GM19468 (cell line): ENCODE results near the gene P3H2.

Source experiments
- ATAC-seq: cut with Tn5 transposase; IDR thresholded peaks from one replicate; pipeline ENCODE4 v1.9.1; 2021; ENCODE audit warnings: mild to moderate bottlenecking, moderate library complexity, moderate number of reproducible peaks; ENCODE audit not compliant: unreplicated experiment; ENCODE audit errors: extremely low read depth

The P3H2 gene

DNA sequence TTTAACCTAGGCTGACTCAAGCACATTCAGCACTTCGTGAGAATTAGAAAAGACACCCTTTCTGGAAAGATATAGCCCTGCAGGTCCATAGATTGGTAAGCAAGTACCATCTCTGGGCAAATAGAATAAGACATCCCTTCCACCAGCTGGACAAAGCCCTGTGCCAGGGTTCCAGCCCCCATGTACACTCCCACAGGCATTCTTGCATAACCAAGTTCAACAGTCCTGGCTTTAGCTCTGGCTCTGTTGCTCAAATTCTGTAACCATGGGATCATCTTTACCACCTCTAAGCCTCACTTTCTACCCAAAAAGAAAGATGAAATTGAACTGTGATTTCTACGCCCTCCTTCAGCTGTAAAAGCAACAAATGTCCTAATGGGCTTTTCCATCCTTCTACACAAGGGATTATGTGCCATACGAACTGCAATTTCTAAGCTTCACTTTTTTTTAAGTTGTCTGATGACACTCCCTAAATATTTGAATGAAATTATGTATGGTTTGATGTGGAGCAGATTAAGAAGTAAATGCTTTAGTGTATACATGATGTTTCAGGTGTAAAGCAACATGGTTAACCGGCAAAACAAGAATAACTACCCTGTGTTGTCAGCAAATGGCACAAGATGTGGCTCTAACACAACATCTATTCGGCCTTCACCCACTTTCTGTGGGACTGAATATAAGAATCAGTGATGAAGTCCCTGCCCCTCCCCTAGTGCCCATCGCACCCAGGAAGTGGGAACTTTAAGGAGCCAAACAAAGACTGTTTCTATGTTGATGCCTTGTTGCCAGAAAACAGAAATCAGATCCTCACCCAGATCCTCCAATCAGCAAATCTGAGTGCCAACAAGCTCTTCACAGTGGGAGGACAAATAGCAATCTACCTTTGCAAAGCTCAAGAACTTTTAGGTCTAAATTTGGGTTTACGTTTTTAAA, 165.7 kb downstream of the P3H2 start:
- ATAC-seq: no peak

DNA sequence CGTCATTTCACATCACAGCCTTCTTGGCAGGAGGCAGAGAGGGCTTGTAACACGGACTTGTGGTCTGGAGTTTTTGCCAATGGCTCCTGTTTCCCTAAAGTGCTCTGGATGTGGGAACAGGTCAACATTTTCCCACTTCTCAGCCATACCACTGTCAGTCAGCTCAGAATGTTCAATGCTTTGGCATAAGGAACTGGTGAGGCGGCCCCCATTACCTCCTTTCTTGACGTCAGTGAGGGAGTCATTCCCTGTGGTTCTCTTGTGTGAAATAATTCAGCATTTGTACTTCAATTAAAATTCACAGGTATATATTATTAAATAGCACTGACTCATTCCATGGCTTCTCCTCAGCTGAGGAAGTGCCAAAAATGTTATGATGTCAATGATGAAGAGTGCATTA, 167.1 kb downstream of the P3H2 start:
- no peak for ATAC-seq

DNA sequence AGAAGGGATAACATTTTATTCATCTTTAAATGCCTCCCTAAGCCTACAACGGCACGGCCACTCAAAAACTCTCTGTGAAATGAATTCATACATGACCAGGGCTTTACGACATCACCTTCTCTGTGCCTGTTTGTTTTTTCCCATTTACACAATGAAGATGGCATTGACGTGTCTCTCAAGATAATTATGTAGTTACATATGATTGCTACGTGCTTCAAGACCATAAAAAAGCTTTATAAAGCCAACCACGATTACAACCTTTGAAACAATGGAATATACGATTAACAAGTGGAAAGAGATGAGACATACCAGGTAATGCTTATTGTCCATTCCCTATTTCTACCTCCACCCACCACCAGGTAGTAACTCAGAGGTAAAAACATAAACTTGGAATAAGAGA, 168.4 kb downstream of the P3H2 start:
- no peak for ATAC-seq

DNA sequence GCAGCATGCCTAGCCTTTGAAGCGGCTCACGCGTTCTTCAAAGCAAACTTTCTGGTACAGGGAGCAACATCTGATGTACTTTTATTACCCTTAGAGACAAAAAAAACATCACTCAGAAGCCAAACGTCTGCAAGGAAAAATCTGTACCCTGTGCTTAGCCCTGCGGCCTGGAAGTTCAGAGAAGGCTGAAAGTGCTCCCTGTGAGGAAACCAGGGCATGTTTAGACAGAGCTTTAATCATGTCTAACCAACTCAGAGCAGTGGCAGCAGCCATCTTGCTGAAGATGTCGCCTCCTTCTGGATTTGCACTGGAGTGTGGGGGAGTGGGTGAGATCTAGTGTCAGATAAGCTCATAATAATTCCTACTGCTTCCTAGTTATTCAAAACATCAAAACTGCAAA, 170.4 kb downstream of the P3H2 start:
- no peak for ATAC-seq

DNA sequence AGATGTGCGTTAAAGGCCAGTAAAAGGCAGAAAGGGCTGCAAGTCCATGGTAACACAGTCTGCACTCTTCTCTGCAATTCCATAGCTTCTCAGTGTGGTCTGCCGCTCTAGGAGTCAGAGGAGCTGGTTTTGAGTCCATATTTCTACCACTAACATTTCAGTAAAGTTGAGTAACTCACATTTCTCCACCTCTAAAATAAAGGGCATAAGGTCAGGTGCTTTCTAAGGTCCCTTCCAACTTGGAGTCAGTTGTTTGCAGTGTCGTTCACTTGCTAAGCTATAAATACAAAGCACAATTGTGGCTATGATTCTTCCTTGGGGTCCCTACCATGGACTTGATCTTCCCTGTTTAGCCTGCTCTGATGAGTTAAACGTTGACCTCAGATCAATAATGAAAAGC, 171.1 kb downstream of the P3H2 start:
- ATAC-seq: no peak

DNA sequence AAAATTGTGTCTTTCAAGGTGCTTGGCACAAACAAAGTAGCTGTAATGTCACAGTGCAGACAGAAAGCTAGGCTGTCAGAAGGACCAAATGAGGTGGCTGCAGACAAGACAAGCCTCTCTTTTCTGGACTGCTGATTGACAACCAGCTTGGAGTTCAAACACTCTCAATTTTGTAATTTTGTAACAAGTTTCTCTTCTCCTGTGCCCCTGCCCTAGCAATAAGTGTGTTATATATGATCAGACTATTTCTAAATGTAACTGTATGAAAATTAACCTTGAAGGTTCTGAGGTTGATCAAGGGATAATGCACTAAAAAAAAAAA, 172.0 kb downstream of the P3H2 start:
- ATAC-seq: no peak

DNA sequence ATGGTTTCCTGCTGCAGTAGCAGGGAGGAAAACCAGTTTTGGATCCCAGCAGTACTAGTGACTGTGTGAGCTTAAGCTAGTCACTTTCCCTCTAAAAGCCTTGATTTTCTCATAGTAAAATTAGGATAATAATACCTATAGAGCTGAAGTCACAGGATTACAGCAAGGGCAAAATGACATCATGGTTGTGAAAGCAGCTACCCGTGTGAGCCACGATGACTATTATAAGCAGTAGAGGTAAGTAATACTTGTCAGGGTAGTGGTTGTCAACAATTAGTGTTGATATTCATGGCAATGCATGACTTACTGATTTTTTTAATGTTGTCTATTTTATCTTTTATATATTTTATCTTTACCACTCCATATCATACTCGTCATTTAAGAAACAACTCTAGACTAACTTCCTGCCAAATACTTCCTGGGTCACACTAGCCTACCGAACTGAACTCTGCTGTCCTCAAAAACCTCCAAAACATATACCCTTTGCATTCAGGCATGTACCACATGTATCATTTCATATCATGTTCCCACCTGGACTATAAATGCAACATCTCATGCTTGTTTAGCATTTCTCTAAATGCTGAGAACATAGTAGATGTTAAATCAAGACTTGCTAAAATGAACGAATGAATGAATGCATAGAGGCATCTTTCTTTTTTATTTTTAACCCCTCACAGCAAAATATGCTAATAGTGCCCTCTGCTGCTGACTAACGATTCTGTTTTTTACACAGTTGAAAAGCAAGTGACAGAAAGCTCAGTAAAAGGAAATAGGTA, 172.6 kb downstream of the P3H2 start:
- no peak for ATAC-seq

DNA sequence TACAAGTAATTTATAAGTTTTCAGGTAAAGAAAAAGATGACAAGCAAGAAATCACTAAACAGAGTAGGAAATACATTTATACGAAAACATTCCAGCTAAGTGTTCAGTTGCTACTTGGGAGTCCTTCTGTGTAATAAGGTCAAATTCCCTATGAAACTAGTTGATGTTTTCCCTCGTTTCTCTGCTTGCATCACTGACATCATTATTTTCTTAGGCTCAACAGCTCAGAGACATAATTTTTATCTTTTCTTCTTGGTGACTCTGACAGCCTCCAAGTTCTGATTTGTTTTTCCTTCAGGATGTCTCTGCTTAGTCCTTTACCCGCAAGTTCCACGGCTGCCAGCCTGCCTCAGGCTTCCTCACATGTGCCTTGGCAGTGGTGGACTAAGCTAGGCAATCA, 173.6 kb downstream of the P3H2 start:
- ATAC-seq: no peak

DNA sequence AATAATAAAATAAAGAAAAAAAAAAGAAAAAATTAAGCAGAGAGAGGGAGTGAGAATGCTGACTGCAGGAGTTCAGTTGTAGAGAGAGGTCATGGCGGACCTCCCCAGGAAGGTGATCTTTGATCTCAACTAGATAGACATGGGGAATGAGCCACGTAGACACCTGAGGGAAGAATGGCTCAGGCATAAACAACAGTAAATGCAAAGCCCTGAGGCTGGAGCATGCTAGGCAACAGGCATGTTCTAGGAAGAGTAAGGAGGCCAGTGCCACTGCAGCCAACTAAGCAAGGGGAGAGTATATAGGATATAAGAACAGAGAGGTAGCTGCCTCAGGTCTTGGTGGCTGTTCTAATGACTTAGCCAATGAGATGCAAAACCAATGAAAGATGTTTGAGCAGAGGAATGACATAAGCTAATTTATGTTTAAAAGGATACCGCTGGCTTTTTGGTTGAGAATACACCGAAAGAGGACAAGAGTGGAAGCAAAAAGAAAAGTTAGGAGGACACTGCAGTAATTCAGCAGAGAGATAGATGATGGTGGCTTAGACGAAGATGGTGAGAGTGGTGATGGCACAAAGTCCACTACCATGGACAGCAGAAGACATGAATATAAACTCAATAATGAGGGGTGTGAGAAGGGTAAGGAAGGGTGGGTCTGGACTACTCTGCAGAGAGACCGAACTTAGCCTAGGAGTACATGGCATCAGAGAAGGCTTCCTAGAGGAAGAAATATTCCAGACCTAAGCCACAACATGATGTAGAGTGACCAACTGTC, 174.6 kb downstream of the P3H2 start:
- no peak for ATAC-seq

DNA sequence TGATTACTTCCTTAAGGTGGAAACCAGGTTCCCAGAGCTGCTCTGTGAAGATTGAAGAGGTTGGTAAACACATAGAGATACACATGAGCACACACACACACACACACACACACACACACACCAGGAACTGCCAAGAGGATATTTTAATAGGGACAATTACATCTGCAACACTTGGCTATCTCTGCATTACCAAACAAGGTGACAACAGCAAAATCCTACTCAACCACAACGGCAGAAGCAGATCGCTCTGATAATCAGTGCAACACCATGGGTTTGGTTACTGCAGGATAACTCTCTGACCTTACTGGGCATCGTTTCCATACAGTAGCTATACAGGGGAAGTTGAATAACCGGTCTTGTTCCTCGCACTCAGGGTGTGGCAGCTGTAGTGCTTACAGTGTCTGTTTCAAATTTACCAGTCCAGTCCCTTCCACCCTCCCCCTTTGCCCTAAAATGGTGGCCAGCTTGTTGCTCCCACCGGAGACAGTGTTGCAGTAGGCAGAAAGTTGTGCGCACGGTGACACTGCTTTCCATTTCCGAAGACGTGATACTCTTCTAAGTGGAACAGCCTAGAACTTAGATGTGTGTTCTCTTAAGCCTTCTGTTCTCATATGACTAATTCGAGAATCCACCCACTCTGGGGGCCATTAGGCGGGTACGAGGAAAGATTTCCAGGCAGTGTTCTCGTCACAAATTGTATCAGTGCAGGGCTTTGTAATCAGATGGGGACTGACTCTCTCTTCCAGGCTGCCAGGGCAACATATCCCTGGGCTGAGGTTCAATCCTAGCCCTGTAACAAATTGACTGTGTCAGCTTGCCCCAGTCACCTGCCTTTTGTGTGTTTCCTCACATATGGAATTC, 176.2 kb downstream of the P3H2 start:
- no peak for ATAC-seq

DNA sequence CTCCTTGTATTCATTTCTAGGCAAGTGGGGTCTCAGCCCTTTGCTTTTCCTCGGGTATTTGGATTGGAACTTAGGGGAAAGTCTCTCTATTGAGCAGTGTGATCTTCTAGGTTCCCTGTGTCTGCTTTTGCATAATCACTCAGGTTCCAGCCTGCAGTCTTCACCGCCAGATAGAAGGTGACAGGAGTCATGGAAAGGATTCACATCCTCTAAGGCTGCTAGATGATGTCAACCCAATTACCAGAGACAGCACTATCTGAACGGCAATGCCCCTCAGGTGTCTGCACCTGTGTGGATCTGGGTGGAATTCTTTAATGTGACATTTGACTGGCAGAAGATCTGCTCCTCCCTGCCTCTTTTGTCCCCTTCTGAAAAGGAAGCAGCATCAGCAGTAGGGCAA, 177.7 kb downstream of the P3H2 start:
- ATAC-seq: no peak

DNA sequence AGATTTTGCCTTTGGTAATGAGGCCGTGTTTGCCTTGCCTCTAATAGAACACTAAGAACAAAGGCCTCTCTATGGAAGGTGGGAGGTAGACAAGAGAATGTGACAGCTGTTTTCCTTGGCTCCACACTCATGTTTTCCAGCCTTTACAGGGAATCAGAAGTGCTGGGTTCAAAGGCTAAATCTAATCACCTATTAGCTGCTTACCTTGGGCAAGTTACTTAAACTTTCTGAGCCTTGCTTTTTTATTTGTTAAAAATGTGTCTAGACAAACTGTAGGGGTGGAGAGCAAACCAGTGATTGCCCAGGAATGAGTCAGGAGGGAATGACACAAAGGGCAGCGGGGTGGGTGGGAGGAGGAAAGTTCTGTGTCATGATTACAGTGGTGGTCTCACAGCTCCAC, 179.0 kb downstream of the P3H2 start:
- ATAC-seq: no peak

DNA sequence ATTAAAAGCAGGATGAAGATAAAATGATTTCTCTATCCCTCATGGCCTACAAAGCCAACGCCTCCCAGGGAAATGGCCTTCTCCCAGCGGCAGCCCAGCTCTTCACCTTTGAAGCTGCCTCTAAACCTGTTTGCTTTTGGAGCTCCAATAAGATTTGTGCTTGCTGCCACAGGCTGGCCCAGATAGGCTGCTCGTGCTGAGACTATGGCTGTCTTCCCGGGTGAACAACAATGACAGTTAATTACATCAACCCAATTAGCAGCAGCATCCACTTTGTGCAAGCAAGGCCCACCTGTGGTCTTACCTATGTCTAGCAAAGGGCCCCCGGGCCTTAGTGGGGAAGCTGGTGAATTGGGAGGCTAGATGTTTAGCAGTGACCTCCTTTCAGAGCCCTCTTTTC, 179.6 kb downstream of the P3H2 start:
- no peak for ATAC-seq

DNA sequence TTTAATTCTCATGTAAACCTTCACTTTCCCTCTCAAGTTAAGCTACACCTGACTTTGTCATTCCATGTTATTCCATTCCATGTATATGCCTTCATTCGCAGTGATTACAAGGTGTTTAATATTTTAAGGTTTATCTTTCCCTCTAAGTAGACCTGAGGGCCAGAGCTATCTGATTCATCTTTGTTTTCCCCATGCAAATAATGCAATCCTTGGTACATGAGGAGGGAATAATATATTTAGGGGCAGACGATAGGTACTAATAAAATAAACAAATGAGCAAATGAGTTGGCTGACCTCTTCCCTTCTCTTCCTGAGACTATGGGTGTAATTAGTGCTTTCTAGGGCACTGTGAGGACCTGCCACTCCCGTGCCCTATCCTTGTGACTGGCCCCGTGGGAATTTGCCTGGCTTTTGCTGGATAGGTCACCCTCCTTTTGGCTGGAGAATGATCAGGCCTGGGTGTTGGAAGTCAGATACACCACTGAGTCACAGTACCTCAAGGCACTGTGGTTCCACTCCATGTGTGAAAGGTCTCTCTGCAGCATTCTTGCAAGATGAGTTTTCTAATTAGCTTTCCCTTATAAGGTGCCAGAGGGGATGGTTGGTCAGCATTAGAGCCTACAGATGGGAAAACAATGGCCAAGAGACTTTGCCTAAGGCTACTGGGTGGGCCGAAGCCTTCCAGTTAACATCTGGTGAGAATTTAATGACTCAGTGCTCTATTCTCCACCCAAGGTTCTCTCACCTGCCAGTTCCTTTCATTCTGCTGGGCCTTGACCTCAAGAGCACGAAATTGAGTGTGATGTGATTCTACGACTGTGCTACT, 183.2 kb downstream of the P3H2 start:
- no peak for ATAC-seq

DNA sequence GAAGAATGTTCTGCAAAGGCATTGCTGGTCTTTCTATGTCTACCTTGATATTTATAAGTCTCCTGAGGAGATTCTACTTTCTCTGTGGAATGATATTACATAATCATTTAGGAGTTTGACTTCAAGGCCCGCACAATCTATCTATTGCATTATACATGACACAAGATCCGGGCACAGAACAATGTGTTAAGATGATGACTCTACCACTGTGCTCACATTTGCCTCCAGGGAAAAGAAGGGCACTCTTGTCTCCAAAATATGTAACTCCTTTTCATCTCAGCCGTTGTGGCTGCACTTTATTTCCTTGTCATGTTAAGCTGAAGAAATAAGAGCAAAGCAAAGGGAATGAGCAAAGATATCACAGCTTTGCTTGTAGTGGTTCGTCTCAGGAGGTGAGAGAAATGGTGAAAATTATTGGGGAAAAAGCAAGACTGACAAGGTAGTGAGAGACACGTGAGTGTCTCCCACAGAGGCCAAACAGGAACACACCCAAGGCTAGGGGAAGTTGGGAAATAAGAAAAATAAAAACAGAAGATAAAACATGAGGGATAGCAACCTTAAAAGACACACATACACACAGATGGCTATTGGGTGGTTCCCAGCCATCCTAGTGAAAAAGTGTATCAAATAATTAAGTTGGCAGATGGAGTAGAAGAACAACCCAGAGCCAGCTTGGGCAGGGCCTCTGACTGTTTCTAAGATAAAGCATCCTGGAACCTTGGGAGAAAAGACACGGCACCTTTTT, 184.3 kb downstream of the P3H2 start:
- no peak for ATAC-seq

DNA sequence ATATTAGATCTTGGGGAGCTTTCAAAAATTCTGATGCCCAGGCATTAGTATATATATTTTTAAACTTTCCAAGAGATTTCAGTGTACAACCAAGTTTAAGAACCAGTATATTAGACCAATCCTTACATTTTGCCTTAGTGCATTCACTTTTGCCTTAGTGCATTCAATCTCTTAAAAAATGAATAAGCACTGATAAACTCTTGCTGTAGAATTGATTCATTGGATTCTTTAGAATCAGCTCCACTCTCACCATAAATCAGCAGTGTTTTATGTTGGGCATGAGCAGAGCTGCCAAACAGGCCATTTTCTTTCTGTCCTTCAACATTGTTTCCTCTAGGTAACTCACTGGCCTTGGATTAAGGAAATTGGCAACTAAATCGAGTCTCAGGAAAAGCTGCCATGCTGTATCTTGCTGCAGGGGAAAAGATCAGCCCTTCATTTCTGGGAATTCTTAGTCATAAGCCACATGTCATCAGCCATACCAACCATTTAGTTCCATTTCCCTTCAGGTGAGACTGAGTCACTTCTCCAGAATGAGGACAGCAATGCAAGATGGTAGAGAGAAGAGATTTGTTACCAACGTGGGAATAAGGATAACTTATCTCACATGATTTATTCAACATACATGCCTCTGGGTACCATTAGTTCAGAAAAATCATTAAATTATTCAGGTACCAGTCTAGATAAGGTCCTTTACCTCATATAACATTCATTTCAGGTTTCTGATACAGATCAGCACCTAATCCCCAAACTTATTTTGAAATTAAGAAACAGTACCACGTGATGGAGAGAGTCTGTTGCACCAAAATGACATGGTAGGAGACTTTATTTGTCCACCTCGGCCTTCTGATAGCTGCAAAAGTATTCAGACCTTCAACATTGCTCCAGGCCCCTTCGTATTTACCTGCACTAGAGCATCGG, 192.5 kb downstream of the P3H2 start:
- no peak for ATAC-seq

DNA sequence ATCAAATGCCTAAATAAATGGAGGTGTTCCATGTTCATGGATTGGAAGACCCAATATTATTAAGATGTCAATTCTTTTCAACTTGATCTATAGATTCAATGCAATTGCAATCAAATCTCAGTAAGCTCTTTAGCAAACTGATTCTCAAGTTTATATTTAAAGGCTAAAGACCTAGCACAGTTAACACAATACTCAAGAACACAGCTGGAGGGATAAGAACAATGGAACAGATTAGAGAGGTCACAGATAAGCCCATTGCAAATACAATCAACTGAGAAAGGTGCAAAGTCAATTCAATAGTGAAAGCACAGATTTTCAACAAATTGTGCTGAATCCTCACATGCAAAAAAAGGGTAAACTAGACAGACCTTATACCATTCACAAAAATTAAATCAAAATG, 198.9 kb downstream of the P3H2 start:
- no peak for ATAC-seq
